Adrenal gland (tissue), 5 donors: ENCODE measurements around the gene LUC7L3.

Source experiments
- CTCF ChIP-seq, 6 experiments: fragments of 450-650 bp in 4 of 6; fragments of 200-600 bp in 2 of 6; sonication (generic) in 1 of 6; IDR thresholded peaks; 1 replicate in 5 of 6; 2 replicates in 1 of 6; pipeline versions ENCODE4 v1.5.1 to v1.8.0; 2016 to 2021; ENCODE audit warnings: antibody characterized with exemption in 6 of 6, mild to moderate bottlenecking in 2 of 6, moderate library complexity in 1 of 6
- POLR2A ChIP-seq, 2 donors: fragments of 450-650 bp; IDR thresholded peaks; one replicate each; pipeline ENCODE4 v1.6.1; 2017; ENCODE audit warnings: antibody characterized with exemption in 2 of 2, mild to moderate bottlenecking in 2 of 2, moderate library complexity in 1 of 2
- donor health status: DM: no; HTN: no; CAD: no.

GRCh38 chr17:50775926-50776325 lies 56.5 kb downstream of the LUC7L3 start:
- no peak for TF ChIP-seq POLR2A (IDR thresholded peaks at IDR 0.05)
- no peak for TF ChIP-seq CTCF (IDR thresholded peaks at IDR 0.05)
